ENCODE measurements around the gene DDX10. TPM values are rescaled to one million over a fixed set of nuclear protein-coding genes. Genes with fewer than 3 reads are reported as not detected.

Gene DDX10
- total RNA-seq, 1 donor from 2014 or later: 18.3 TPM

- peaks cover 9% of the 10 kb centered on the region for H3K36me3 ChIP-seq
- H3K4me3 ChIP-seq: no peak overlapping the region
- DNase-seq (no peak), ATAC-seq (no peak)
- no peaks in the 10 kb centered on the region for H3K9me3 ChIP-seq
- TF ChIP-seq CTCF (IDR thresholded peaks at IDR 0.05): no peak
- no peak overlapping the region for H3K27ac ChIP-seq
- intact Hi-C loops (cut with DNase I): no loop called here
- no peaks in the 10 kb centered on the region for H3K4me1 ChIP-seq
- no peaks in the 10 kb centered on the region for H3K27me3 ChIP-seq
These were observed 279.8 kb downstream of the DDX10 start for GRCh38 chr11:108944471-108945178.

DNA sequence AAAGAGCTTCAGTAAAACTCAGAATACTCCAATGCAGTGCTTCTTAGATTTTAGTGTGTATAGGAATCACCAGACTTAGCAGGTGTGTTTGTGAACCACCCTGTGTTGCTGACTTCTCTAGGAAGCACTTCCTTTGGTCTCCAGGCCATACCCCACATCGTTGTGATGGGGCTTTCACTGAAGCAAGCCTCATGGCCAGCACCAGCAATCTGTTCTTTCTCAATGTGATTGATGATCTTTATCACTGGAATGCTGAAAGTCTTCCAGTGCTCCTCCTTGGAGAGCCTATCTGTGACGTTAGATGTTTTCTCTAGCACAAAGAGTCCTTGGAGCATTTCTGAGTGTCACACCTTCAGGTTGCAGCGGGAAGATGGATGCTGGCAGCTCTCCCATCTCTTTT is 280.5 kb downstream of the DDX10 start:
- peaks cover 3% of the 10 kb centered on the region for H3K36me3 ChIP-seq
- no peak for TF ChIP-seq CTCF (IDR thresholded peaks at IDR 0.05)
- ATAC-seq (no peak), DNase-seq (no peak)
- H3K4me1 ChIP-seq: no peaks in the 10 kb centered on the region
- H3K27me3 ChIP-seq: no peaks in the 10 kb centered on the region
- no peak overlapping the region for H3K27ac ChIP-seq
- H3K4me3 ChIP-seq: no peak overlapping the region
- H3K9me3 ChIP-seq: no peaks in the 10 kb centered on the region
- intact Hi-C loops (cut with DNase I): no loop called here

DNA sequence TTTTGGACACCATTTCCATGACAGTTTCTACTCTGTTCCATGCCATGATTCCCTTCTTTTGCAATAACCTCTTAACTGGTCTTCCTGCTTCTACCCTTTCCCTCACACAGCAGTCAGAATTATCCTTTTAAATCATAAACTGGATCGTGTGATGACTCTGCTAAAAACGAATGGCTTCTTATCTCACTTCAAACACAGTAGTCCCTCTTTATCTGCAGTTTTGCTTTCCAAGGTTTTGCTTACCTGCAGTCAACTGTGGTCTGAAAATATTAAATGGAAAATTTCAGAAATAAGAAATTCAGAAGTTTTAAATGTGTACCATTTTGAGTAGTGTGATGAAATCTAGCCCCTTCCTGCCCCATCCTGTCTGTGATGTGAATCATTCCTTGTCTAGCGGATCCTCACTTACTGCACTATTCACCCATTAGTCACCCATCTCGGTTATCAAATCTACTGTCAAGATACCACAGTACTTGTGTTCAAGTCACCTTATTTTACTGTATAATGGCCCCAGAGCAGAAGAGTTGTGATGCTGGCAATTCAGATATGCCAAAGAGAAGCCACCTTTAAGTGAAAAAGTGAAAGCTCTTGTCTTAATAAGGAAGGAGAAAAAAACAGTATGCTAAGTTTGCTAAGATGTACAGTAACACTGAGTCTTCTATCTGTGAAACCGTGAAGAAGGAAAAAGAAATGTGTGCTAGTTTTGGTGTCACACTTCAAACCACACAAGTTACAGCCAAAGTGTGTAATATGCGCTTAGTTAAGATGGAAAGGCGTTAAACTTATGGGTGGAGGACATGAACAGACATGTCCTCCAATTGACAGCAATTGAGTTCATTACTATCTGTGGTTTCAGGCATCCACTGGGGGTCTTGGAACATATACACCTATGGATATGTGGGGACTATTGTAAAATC is 283.0 kb downstream of the DDX10 start:
- no peak overlapping the region for H3K4me3 ChIP-seq
- H3K27me3 ChIP-seq: no peaks in the 10 kb centered on the region
- no peak for DNase-seq
- H3K27ac ChIP-seq: no peak overlapping the region
- no peak for TF ChIP-seq CTCF (IDR thresholded peaks at IDR 0.05)
- ATAC-seq: no peak
- no peaks in the 10 kb centered on the region for H3K4me1 ChIP-seq
- intact Hi-C loops (cut with DNase I): no loop called here
- H3K9me3 ChIP-seq: no peaks in the 10 kb centered on the region
- no peaks in the 10 kb centered on the region for H3K36me3 ChIP-seq

DNA sequence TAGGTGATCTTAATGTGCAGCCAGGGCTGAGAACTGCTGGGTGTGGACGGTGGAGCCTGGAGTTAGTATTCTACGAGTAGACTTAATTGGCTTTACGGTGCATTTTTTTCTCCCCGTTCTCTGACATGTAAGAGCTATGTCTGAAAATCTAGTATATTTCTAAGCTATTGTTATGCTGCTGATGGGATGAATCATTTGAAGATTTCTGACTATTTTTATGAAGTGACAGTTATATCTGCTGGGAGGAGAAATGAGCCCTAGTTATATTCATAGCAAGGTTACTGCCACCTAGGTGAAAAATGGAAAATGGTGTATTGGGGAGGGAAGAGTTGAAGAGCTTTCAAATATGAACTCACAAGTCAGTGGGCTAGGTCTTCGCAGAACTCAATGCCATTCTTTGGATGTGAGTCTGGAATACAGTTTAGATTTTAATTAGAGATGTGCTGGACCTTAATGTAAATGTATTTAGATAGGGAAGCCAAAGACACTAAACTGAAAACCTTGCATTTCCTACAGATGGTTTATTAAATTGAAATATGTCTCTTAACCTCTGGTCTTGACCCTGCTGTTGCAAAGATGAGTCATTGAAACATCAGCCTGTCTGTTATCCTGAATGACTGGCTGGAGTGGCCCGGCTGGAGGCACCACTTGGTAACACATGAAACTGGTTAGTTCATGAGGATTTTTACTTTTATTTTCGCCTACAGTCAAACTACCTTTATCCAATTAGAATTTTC is 293.7 kb downstream of the DDX10 start:
- no peak overlapping the region for H3K27ac ChIP-seq
- no peak for TF ChIP-seq CTCF (IDR thresholded peaks at IDR 0.05)
- DNase-seq: no peak
- H3K4me1 ChIP-seq: no peaks in the 10 kb centered on the region
- no peak for ATAC-seq
- H3K9me3 ChIP-seq: no peaks in the 10 kb centered on the region
- no peaks in the 10 kb centered on the region for H3K27me3 ChIP-seq
- no peaks in the 10 kb centered on the region for H3K36me3 ChIP-seq
- intact Hi-C loops (cut with DNase I): no loop called here
- no peak overlapping the region for H3K4me3 ChIP-seq

GRCh38 chr11:108959105-108959761 is 294.4 kb downstream of the DDX10 start:
- Histone ChIP-seq H3K9me3 (no peaks in the 10 kb centered on the region), H3K27me3 (no peaks in the 10 kb centered on the region), H3K4me1 (no peaks in the 10 kb centered on the region), H3K27ac (no peak overlapping the region), H3K4me3 (no peak overlapping the region), H3K36me3 (no peaks in the 10 kb centered on the region)
- intact Hi-C loops (cut with DNase I): no loop called here
- no peak for TF ChIP-seq CTCF (IDR thresholded peaks at IDR 0.05)
- DNase-seq (no peak), ATAC-seq (no peak)

All from upper lobe of right lung (tissue), 1 donor.